GM12892 (cell line): ENCODE results near the gene AMZ1.

ENCODE experiments used
- POLR2A ChIP-seq: IDR thresholded peaks from 2 replicates; pipeline ENCODE4 v1.6.1; 2011; ENCODE audit warnings: low read depth, low read length, control low read depth
- TAF1 ChIP-seq: IDR thresholded peaks from 2 replicates; pipeline ENCODE4 v1.6.1; 2011; ENCODE audit warnings: low read depth, mild to moderate bottlenecking, control low read depth, low read length, borderline replicate concordance

DNA sequence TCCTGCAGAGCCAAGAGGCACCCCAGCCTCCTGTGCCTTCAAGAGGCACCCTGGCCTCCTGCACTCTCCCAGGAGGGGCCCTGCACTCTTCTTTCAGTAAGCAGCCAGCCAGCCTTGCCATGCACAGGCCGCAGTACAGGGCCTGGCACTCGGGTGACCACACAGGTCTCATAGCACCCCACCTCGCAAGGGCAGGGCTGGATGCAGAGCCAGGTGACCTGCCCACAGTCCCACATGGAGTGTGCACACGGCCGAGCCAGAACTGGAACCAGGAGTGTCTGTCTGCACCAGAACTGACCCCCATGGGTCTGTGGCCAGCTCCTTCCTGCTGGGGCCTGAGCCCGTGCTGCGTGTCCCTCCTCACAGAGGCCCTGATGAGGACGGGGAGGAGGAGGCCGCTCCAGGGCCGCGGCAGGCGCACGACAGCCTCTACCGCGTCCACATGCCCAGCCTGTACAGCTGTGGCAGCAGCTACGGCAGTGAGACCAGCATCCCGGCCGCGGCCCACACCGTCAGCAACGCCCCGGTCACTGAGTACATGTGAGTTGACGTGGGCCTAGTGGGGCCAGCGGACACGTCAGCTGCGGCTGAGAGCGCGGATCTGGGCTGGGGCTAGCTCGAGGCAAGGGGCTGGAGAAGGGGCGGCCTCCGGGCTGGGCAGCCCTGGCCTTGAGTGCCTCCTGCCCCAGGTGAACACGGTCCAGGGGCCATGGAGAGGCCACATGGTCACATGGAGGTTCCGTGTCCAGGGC, 29.9 kb upstream of the AMZ1 start:
- TF ChIP-seq POLR2A (no peak), TAF1 (no peak)
